ENCODE results near the gene CKS2. TPM values are rescaled to one million over a fixed set of nuclear protein-coding genes. Genes with fewer than 3 reads are reported as not detected.
"Not testable (repeated sequence)": the region's sequence is repeated elsewhere in the genome, so short reads cannot be mapped to it uniquely, and the experiment has no call there.

Gene CKS2
- total and polyA plus RNA-seq, 3 experiments from 2014 or later = 21.2 to 253 (median 252) TPM

GRCh38 chr9:89343812-89344211 lies 32.8 kb downstream of the CKS2 start:
- H3K9me3 ChIP-seq (ENCODE audit: low read length); H3K4me3 Mint-ChIP-seq; H3K4me1 ChIP-seq (ENCODE audit: insufficient read depth, low read length); H3K4me3 ChIP-seq (ENCODE audit: low read length); POLR2A ChIA-PET; H3K27me3 Mint-ChIP-seq; CTCF ChIA-PET; H3K27me3 ChIP-seq (ENCODE audit: insufficient read depth, low read length, poor library complexity, severe bottlenecking); DNase-seq; H3K9me3 Mint-ChIP-seq; H3K27ac ChIP-seq (ENCODE audit: low read depth, low read length): not testable (repeated sequence)
- peaks cover 35 to 96% (median 53%) of the 10 kb centered on the region in 3 donors for H3K36me3 Mint-ChIP-seq
- peaks cover 14 to 55% (median 23%) of the 10 kb centered on the region in 3 donors for H3K4me1 Mint-ChIP-seq
- peaks cover 82% of the 10 kb centered on the region for H3K36me3 ChIP-seq (ENCODE audit: insufficient read depth, low read length)
- peak overlapping the region in 4 of 8 donors; percentile 2 to 43 (median 18) for H3K27ac Mint-ChIP-seq

DNA sequence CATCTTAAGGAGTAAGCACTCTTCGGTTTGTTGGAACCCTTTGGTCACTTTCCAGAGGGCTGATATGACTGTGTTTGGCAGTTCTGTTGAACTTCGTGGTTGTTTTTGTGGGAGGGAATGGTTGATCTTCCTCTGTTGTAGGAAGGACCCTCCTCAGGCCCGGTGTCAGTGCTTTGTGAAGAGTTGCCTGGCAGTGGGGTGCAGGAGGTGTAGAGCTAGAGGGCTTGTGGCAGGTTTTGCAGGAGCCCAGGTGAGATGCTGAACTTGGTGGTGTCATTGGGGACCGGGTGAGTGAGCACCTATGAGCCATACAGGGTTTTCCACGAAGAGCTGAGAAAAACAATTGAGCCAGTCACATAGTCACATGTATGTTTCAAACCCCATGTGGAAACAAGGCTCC lies 34.5 kb downstream of the CKS2 start:
- no peak for DNase-seq
- Mint-ChIP-seq H3K4me1 (peaks cover 14 to 49% (median 21%) of the 10 kb centered on the region in 3 donors), H3K36me3 (peaks cover 39 to 97% (median 60%) of the 10 kb centered on the region in 3 donors), H3K27ac (peak overlapping the region in 2 of 8 donors; percentile 29 to 71), H3K27me3 (no peaks in the 10 kb centered on the region), H3K4me3 (no peak overlapping the region), H3K9me3 (no peaks in the 10 kb centered on the region)
- Histone ChIP-seq H3K36me3 (ENCODE audit: insufficient read depth, low read length) (peaks cover 80% of the 10 kb centered on the region), H3K4me1 (ENCODE audit: insufficient read depth, low read length) (no peaks in the 10 kb centered on the region), H3K27me3 (ENCODE audit: insufficient read depth, low read length, poor library complexity, severe bottlenecking) (no peaks in the 10 kb centered on the region), H3K27ac (ENCODE audit: low read depth, low read length) (no peak overlapping the region), H3K9me3 (ENCODE audit: low read length) (no peaks in the 10 kb centered on the region), H3K4me3 (ENCODE audit: low read length) (no peak overlapping the region)
- POLR2A ChIA-PET = no interaction called here
- CTCF ChIA-PET = no interaction called here

DNA sequence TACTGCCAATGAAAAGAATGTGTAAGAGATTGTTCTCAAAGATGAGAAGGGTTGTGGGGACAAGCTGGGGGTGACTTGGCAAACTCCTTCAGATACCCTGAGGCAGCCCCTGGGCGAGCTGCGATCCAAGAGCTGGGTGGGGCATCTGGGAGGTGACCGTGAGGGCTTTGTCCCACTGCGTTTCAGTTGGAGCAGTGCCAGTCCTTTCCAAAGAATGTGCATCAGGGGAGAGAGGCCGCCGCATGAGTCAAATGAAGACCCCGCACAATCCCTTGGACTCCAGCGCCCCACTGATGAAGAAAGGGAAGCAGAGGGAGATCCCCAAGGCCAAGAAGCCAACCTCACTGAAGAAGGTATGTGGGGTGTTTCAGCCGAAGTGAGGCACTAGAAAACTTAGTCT lies 35.7 kb downstream of the CKS2 start:
- H3K27ac Mint-ChIP-seq = peak overlapping the region in 2 of 8 donors; percentile 28 to 56
- Histone ChIP-seq H3K4me1 (ENCODE audit: insufficient read depth, low read length) (peaks cover 5% of the 10 kb centered on the region), H3K9me3 (ENCODE audit: low read length) (no peaks in the 10 kb centered on the region), H3K4me3 (ENCODE audit: low read length) (no peak overlapping the region), H3K36me3 (ENCODE audit: insufficient read depth, low read length) (peaks cover 82% of the 10 kb centered on the region), H3K27ac (ENCODE audit: low read depth, low read length) (no peak overlapping the region), H3K27me3 (ENCODE audit: insufficient read depth, low read length, poor library complexity, severe bottlenecking) (no peaks in the 10 kb centered on the region)
- H3K4me3 Mint-ChIP-seq = no peak overlapping the region
- H3K27me3 Mint-ChIP-seq = no peaks in the 10 kb centered on the region
- no peak for DNase-seq
- no peaks in the 10 kb centered on the region for H3K9me3 Mint-ChIP-seq
- ChIA-PET POLR2A (no interaction called here), CTCF (interaction anchor here (0.7 to 1.7 kb wide), 2 partner anchors 202 to 248 kb away, joined by 3 to 4 read pairs; no protein-coding TSS in a partner anchor)
- peaks cover 36 to 99% (median 52%) of the 10 kb centered on the region in 3 donors for H3K36me3 Mint-ChIP-seq
- H3K4me1 Mint-ChIP-seq = peaks cover 21 to 49% (median 32%) of the 10 kb centered on the region in 3 donors

DNA sequence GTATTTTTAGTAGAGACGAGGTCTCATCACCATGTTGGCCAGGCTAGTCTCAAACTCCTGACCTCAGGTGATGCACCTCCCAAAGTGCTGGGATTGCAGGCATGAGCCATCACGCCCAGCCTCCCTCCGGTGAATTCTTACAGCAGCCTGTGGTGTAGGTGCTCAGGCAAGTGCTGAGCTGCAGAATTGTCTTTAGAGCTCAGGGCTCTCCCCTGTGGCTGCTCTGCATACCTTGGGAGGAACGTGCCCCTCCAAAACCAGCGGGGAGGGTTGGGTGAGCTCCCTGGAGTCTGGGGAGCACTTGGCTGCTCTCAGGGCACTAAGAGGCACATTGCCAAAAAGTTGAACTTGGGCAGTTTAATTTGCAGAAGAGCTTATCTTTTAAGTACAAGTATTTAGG lies 36.7 kb downstream of the CKS2 start:
- Mint-ChIP-seq H3K4me1 (peaks cover 31 to 54% (median 36%) of the 10 kb centered on the region in 3 donors), H3K27me3 (no peaks in the 10 kb centered on the region), H3K4me3 (no peak overlapping the region), H3K9me3 (no peaks in the 10 kb centered on the region), H3K36me3 (peaks cover 26 to 99% (median 46%) of the 10 kb centered on the region in 3 donors), H3K27ac (no peak overlapping the region)
- Histone ChIP-seq H3K4me3 (ENCODE audit: low read length) (no peak overlapping the region), H3K9me3 (ENCODE audit: low read length) (no peaks in the 10 kb centered on the region), H3K36me3 (ENCODE audit: insufficient read depth, low read length) (peaks cover 80% of the 10 kb centered on the region), H3K27me3 (ENCODE audit: insufficient read depth, low read length, poor library complexity, severe bottlenecking) (no peaks in the 10 kb centered on the region), H3K27ac (ENCODE audit: low read depth, low read length) (no peak overlapping the region), H3K4me1 (ENCODE audit: insufficient read depth, low read length) (peaks cover 15% of the 10 kb centered on the region)
- ChIA-PET CTCF (interaction anchor here (1.1 to 1.7 kb wide), 3 partner anchors 11 to 201 kb away, joined by 3 to 4 read pairs (median 3); no protein-coding TSS in a partner anchor), POLR2A (no interaction called here)
- DNase-seq = no peak

DNA sequence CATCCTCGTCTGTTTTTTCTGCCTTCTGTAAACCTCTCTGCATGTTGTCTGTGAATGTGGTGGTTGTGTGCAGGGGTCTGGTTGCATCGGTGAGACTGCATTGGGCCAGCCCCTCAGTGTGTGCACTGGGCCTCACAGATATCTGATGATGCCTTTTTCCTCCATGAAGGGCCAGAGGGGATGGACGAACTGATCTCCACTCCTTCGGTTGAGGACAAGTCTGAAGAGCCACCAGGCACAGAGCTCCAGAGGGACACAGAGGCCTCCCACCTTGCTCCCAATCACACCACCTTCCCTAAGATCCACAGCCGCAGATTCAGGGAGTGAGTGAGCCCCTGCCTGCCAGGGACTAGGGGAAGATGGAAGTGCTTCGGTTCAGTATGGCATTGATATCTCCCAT lies 38.6 kb downstream of the CKS2 start:
- no peaks in the 10 kb centered on the region for H3K27me3 ChIP-seq (ENCODE audit: insufficient read depth, low read length, poor library complexity, severe bottlenecking)
- DNase-seq = no peak
- H3K4me3 ChIP-seq (ENCODE audit: low read length) = no peak overlapping the region
- H3K27ac ChIP-seq (ENCODE audit: low read depth, low read length) = no peak overlapping the region
- peaks cover 21% of the 10 kb centered on the region for H3K4me1 ChIP-seq (ENCODE audit: insufficient read depth, low read length)
- Mint-ChIP-seq H3K27me3 (no peaks in the 10 kb centered on the region), H3K9me3 (no peaks in the 10 kb centered on the region), H3K36me3 (peaks cover 10 to 99% (median 41%) of the 10 kb centered on the region in 3 donors), H3K4me3 (no peak overlapping the region), H3K4me1 (peaks cover 26 to 42% (median 36%) of the 10 kb centered on the region in 3 donors), H3K27ac (peak overlapping the region in 2 of 8 donors; percentile 27 to 61)
- CTCF ChIA-PET = interaction anchor here (1.2 kb wide), 1 partner anchor 11 kb away, joined by 3 read pairs; no protein-coding TSS in a partner anchor
- POLR2A ChIA-PET = no interaction called here
- H3K9me3 ChIP-seq (ENCODE audit: low read length) = no peaks in the 10 kb centered on the region
- peaks cover 80% of the 10 kb centered on the region for H3K36me3 ChIP-seq (ENCODE audit: insufficient read depth, low read length)

DNA sequence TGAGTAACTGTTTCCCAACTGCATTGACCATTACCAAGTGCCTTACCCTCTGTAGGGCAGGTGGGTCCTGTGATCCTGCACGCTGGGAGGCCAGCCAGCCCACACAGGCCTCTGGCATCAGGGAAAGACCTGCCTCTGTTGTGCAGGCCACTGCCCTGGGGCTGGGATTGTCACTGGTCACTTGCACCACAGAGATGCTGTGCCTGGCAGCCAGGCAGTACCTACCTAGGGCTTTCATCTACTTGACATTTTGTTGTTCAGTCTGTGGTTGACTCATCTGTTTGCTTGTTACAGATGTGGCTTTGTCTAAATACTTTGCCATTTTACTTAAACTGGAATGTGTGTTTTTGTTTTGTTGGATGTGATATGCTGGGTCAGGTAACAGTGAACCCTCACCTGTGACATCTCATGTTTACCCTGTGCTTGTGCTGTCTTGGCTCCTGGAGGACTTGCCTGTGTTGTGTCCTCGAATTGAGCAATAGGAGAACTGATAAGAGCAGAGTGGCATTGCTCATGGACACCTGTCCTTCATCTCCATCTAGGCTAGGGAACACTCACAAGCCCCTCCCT lies 40.1 kb downstream of the CKS2 start:
- Histone ChIP-seq H3K27ac (ENCODE audit: low read depth, low read length) (no peak overlapping the region), H3K4me3 (ENCODE audit: low read length) (no peak overlapping the region), H3K36me3 (ENCODE audit: insufficient read depth, low read length) (peaks cover 73% of the 10 kb centered on the region), H3K4me1 (ENCODE audit: insufficient read depth, low read length) (peaks cover 21% of the 10 kb centered on the region), H3K27me3 (ENCODE audit: insufficient read depth, low read length, poor library complexity, severe bottlenecking) (no peaks in the 10 kb centered on the region), H3K9me3 (ENCODE audit: low read length) (no peaks in the 10 kb centered on the region)
- Mint-ChIP-seq H3K9me3 (no peaks in the 10 kb centered on the region), H3K27ac (peak overlapping the region in 6 of 8 donors; percentile 17 to 71 (median 48)), H3K27me3 (no peaks in the 10 kb centered on the region), H3K4me3 (no peak overlapping the region), H3K36me3 (peaks cover 4 to 99% (median 33%) of the 10 kb centered on the region in 3 donors), H3K4me1 (peaks cover 23 to 40% (median 28%) of the 10 kb centered on the region in 3 donors)
- POLR2A ChIA-PET = no interaction called here
- DNase-seq = no peak
- CTCF ChIA-PET = no interaction called here

DNA sequence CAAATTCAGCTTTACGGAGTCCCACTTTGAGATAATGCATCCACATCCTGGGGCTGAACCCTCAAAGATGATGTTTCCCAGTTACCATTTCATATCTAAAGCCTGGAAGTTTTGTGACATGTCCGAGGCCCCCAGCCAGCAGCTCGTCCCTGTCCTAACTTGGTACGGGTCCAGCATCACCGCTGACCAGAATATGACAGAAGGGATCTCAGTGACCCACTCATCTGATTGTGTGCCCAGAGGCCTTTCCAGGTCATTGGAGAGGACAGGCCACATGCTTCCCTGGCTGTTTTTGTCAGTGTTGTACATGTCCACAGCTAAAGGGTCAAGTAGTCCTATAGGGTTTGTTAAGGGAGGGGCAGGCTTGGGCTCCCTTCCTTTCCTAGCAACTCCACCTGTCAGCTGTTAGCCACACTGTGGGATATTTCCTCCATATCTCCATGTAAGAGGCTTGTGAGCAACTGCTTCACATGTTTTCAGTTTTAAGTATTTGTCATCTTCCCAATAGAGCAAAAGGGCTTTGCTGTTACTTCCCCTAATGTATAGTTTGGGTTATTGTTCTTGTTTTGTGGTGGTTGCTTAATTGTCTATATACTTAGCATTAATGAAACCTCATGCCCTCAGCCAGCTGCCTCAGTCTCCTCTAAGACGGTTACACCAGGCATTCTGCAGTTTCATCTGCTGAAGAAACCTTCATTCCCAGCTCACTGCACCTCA lies 40.7 kb downstream of the CKS2 start:
- H3K9me3 ChIP-seq (ENCODE audit: low read length) = no peaks in the 10 kb centered on the region
- POLR2A ChIA-PET = interaction anchor here (0.5 kb wide), 1 partner anchor 138 kb away, joined by 3 read pairs; no protein-coding TSS in a partner anchor
- H3K27me3 Mint-ChIP-seq = no peaks in the 10 kb centered on the region
- H3K36me3 Mint-ChIP-seq = peaks cover 4 to 99% (median 34%) of the 10 kb centered on the region in 3 donors
- H3K4me1 ChIP-seq (ENCODE audit: insufficient read depth, low read length) = peaks cover 21% of the 10 kb centered on the region
- DNase-seq = no peak
- H3K27me3 ChIP-seq (ENCODE audit: insufficient read depth, low read length, poor library complexity, severe bottlenecking) = no peaks in the 10 kb centered on the region
- H3K9me3 Mint-ChIP-seq = no peaks in the 10 kb centered on the region
- peak overlapping the region in 3 of 7 donors; percentile 10 to 51 (median 12) for H3K4me3 Mint-ChIP-seq
- no peak overlapping the region for H3K27ac ChIP-seq (ENCODE audit: low read depth, low read length)
- H3K4me3 ChIP-seq (ENCODE audit: low read length) = no peak overlapping the region
- CTCF ChIA-PET = interaction anchor here (0.9 kb wide), 1 partner anchor 11 kb away, joined by 3 read pairs; no protein-coding TSS in a partner anchor
- H3K4me1 Mint-ChIP-seq = peaks cover 23 to 46% (median 29%) of the 10 kb centered on the region in 3 donors
- H3K27ac Mint-ChIP-seq = peak overlapping the region; percentile 13 to 95 (median 80)
- peaks cover 73% of the 10 kb centered on the region for H3K36me3 ChIP-seq (ENCODE audit: insufficient read depth, low read length)

GRCh38 chr9:89352451-89352850 lies 41.5 kb downstream of the CKS2 start:
- H3K4me1 ChIP-seq (ENCODE audit: insufficient read depth, low read length) = peaks cover 21% of the 10 kb centered on the region
- no peak for DNase-seq
- H3K9me3 ChIP-seq (ENCODE audit: low read length) = no peaks in the 10 kb centered on the region
- Mint-ChIP-seq H3K4me1 (peaks cover 23 to 54% (median 29%) of the 10 kb centered on the region in 3 donors), H3K4me3 (peak overlapping the region in 6 of 7 donors; percentile 18 to 59 (median 50)), H3K36me3 (peaks cover 4 to 100% (median 34%) of the 10 kb centered on the region in 3 donors), H3K27me3 (no peaks in the 10 kb centered on the region), H3K27ac (peak overlapping the region; percentile 13 to 95 (median 80)), H3K9me3 (no peaks in the 10 kb centered on the region)
- POLR2A ChIA-PET = interaction anchor here (0.5 kb wide), 1 partner anchor 138 kb away, joined by 3 read pairs; no protein-coding TSS in a partner anchor
- H3K36me3 ChIP-seq (ENCODE audit: insufficient read depth, low read length) = peaks cover 75% of the 10 kb centered on the region
- H3K27ac ChIP-seq (ENCODE audit: low read depth, low read length) = no peak overlapping the region
- no peaks in the 10 kb centered on the region for H3K27me3 ChIP-seq (ENCODE audit: insufficient read depth, low read length, poor library complexity, severe bottlenecking)
- CTCF ChIA-PET = interaction anchor here (0.9 kb wide), 1 partner anchor 10 kb away, joined by 3 read pairs; no protein-coding TSS in a partner anchor
- H3K4me3 ChIP-seq (ENCODE audit: low read length) = no peak overlapping the region
